Endothelial cell of umbilical vein (primary cell): ENCODE results near the gene OLA1. TPM values are rescaled to one million over a fixed set of nuclear protein-coding genes. Genes with fewer than 3 reads are reported as not detected.

ENCODE experiments used
- BruUV-seq: library from RNA; stranded (reverse); fragments of 400-500 nt; replicated peaks from 2 replicates; lab custom pipeline; 2021; lab: Mats Ljungman, UMichigan
- CTCF ChIA-PET: fragments of 300-600, 350-600 bp; sonication (Branson Sonifier 250); formaldehyde crosslinking; loops from one replicate; lab custom pipeline; 2021; ENCODE audit warnings: antibody characterized with exemption, inconsistent platforms; lab: Charles Lee
- POLR2A ChIA-PET: fragments of 300-600, 350-600 bp; sonication (Branson Sonifier 250); formaldehyde crosslinking; loops from one replicate; lab custom pipeline; 2021; ENCODE audit warnings: antibody characterized with exemption, inconsistent platforms; lab: Charles Lee
- DNase-seq: peaks from one replicate; pipeline ENCODE4 v3.0.0-alpha.2; 2011; ENCODE audit warnings: low read depth, low spot score
- FAIRE-seq: peaks from 2 replicates; lab custom pipeline; 2011; peaks lifted over from hg19 to GRCh38; lab: Jason Lieb, UNC
- H2AFZ ChIP-seq: 2 replicates; pipeline ENCODE4 v1.6.0; 2012; ENCODE audit warnings: low read depth, low read length, control low read depth, inconsistent platforms
- H3K27ac ChIP-seq: 2 replicates; pipeline ENCODE4 v1.5.1; 2011; ENCODE audit warnings: low read depth, mild to moderate bottlenecking, control low read depth, low read length, moderate library complexity; ENCODE audit not compliant: insufficient read depth
- H3K27me3 ChIP-seq, 2 experiments: 2 replicates each; pipeline versions ENCODE4 v1.6.0 to v1.6.1; 2011; ENCODE audit warnings: low read length in 2 of 2, mixed read lengths in 1 of 2; ENCODE audit not compliant: control insufficient read depth in 2 of 2, insufficient read depth in 2 of 2
- H3K36me3 ChIP-seq, 2 experiments: 2 replicates in 1 of 2; 3 replicates in 1 of 2; pipeline ENCODE4 v1.5.1; 2011; ENCODE audit warnings: low read length in 2 of 2, mild to moderate bottlenecking in 1 of 2, moderate library complexity in 1 of 2; ENCODE audit not compliant: control insufficient read depth in 2 of 2, insufficient read depth in 2 of 2; ENCODE audit errors: extremely low read depth in 1 of 2
- H3K4me1 ChIP-seq: 3 replicates; pipeline ENCODE4 v1.5.1; 2011; ENCODE audit warnings: mild to moderate bottlenecking, low read length; ENCODE audit not compliant: control insufficient read depth, insufficient read depth; ENCODE audit errors: extremely low read depth
- H3K4me2 ChIP-seq: 2 replicates; pipeline ENCODE4 v1.6.1; 2011; ENCODE audit warnings: low read length, control low read depth, mixed read lengths; ENCODE audit not compliant: insufficient read depth
- H3K4me3 ChIP-seq, 3 experiments: fragments of 200-600 bp in 1 of 3; sonication (generic), shearing (Covaris generic) in 1 of 3; replicated peaks in 1 of 3; 2 replicates each; pipeline ENCODE4 v1.5.1; 2011 to 2016; ENCODE audit warnings: control low read depth in 3 of 3, low read length in 3 of 3, mild to moderate bottlenecking in 2 of 3, inconsistent platforms in 1 of 3, low read depth in 1 of 3, moderate library complexity in 1 of 3; ENCODE audit not compliant: insufficient read depth in 1 of 3
- H3K79me2 ChIP-seq: 2 replicates; pipeline ENCODE4 v1.6.0; 2012; ENCODE audit warnings: low read length, inconsistent platforms; ENCODE audit not compliant: control insufficient read depth, insufficient read depth
- H3K9ac ChIP-seq: replicated peaks from 2 replicates; pipeline ENCODE3; 2011; ENCODE audit warnings: low read length, control low read depth; ENCODE audit not compliant: insufficient read depth; ENCODE audit errors: extremely low read depth
- H3K9me1 ChIP-seq: replicated peaks from 3 replicates; pipeline ENCODE4 v1.6.0; 2011; ENCODE audit warnings: mild to moderate bottlenecking, low read length; ENCODE audit not compliant: control insufficient read depth, insufficient read depth; ENCODE audit errors: extremely low read depth
- H3K9me3 ChIP-seq: replicated peaks from 2 replicates; pipeline ENCODE4 v1.5.1; 2012; ENCODE audit warnings: low read length, inconsistent platforms; ENCODE audit not compliant: control insufficient read depth, insufficient read depth
- H4K20me1 ChIP-seq: replicated peaks from 2 replicates; pipeline ENCODE3; 2011; ENCODE audit warnings: mild to moderate bottlenecking, low read length; ENCODE audit not compliant: control insufficient read depth, insufficient read depth; ENCODE audit errors: extremely low read depth
- EZH2 ChIP-seq: IDR thresholded peaks from 2 replicates; pipeline ENCODE4 v1.6.1; 2012; ENCODE audit warnings: borderline replicate concordance, low read depth, mild to moderate bottlenecking, moderate library complexity, low read length, inconsistent platforms; ENCODE audit not compliant: severe bottlenecking
- FOS ChIP-seq: IDR thresholded peaks from 2 replicates; pipeline ENCODE4 v1.6.1; 2011; ENCODE audit warnings: mild to moderate bottlenecking, low read length, moderate library complexity, borderline replicate concordance; ENCODE audit not compliant: insufficient read depth
- GATA2 ChIP-seq: IDR thresholded peaks from 2 replicates; pipeline ENCODE4 v1.7.0; 2011; ENCODE audit warnings: low read depth, mild to moderate bottlenecking, moderate library complexity, mixed read lengths, low read length; ENCODE audit not compliant: insufficient read length, insufficient read depth
- JUN ChIP-seq: IDR thresholded peaks from 2 replicates; pipeline ENCODE4 v1.6.1; 2011; ENCODE audit warnings: borderline replicate concordance, low read depth; ENCODE audit not compliant: insufficient read length, insufficient read depth
- MYC ChIP-seq: IDR thresholded peaks from one replicate; pipeline ENCODE4 v1.6.1; 2011; ENCODE audit warnings: mild to moderate bottlenecking, low read depth, low read length
- POLR2A ChIP-seq: IDR thresholded peaks from 2 replicates; pipeline ENCODE4 v1.6.1; 2012; ENCODE audit warnings: low read depth, mild to moderate bottlenecking, control low read depth, low read length
- POLR2AphosphoS5 ChIP-seq: IDR thresholded peaks from 2 replicates; pipeline ENCODE4 v1.6.1; 2012; ENCODE audit warnings: low read depth, mild to moderate bottlenecking, control low read depth, low read length, moderate library complexity; ENCODE audit not compliant: insufficient read depth
- dilution Hi-C: fragments of 300-500 bp; cut with MboI; formaldehyde crosslinking; loops from one replicate; pipeline ENCODE4 v1.15.0; 2019; ENCODE audit warnings: low sequenced_read_pairs; ENCODE audit not compliant: extremely low pct_ligation_motif_present
- intact Hi-C: fragments of 100-400 bp; cut with micrococcal nuclease; formaldehyde crosslinking; loops from one replicate; pipeline ENCODE4 v1.10.0; 2022
- polyA plus RNA-seq, 4 experiments: library from polyadenylated mRNA; depleted of rRNA in 3 of 4; stranded (reverse) in 3 of 4; unstranded in 1 of 4; fragments of >200 nt; gene quantifications; 2 replicates each; pipeline versions ENCODE4 v1.2.1 to v1.2.3, GENCODE V29; 2011 to 2012; ENCODE audit warnings: missing spikeins in 1 of 4
- total RNA-seq: library from RNA; stranded (reverse); gene quantifications from 2 replicates; pipeline ENCODE4 v1.2.3, GENCODE V29; 2021
- TF ChIP-seq, protein P1 (sequence below), 2 donors: IDR thresholded peaks; 1 replicate in 1 of 2; 2 replicates in 1 of 2; pipeline ENCODE4 v1.5.1; 2011; ENCODE audit warnings: low read length in 2 of 2, mild to moderate bottlenecking in 2 of 2, moderate library complexity in 2 of 2, control low read depth in 1 of 2, inconsistent platforms in 1 of 2, low read depth in 1 of 2; ENCODE audit not compliant: insufficient read depth in 1 of 2; ENCODE audit errors: extremely low read depth in 1 of 2
- TF ChIP-seq, protein P2 (sequence below): IDR thresholded peaks from 2 replicates; pipeline ENCODE4 v1.6.1; 2011; ENCODE audit not compliant: insufficient read depth, insufficient read length

Gene OLA1
- total and polyA plus RNA-seq, 2 donors (not counting 3 experiments of a cell fraction or from before 2014, with no cell fraction given), result 30.6 to 93.9 TPM

DNA sequence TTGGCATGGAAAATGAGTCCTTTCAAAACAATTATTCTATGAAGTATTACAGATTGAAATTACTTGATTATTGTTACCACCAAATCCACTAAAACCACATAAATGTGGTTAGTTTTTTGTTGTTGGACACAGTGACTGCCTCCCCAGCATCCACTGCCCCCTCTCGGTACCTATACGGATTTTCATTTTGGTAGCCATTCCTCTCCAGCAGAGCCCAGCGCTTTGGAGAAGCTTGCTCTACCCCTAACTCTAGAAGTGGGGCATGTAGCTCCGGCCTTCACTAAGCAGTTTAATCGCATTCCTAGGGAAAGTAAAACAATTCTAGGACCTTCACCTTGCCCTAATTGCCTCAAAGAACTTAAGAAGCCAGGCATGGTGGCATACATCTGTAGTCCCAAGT, 24.2 kb downstream of the OLA1 start:
- peaks cover 22% of the 10 kb centered on the region for H3K79me2 ChIP-seq
- CTCF ChIA-PET, result interaction anchor here (1.5 kb wide), 1 partner anchor 12 kb away, joined by 3 read pairs; no protein-coding TSS in a partner anchor

More for the DNA sequence above, 24.2 kb downstream of the OLA1 start:
- no peak for DNase-seq
- Histone ChIP-seq H3K4me3 (no peak overlapping the region), H3K9me3 (no peaks in the 10 kb centered on the region), H3K4me1 (no peaks in the 10 kb centered on the region), H3K27ac (no peak overlapping the region), H3K9ac (no peak overlapping the region), H2AFZ (no peak overlapping the region), H3K9me1 (peaks cover 2% of the 10 kb centered on the region), H4K20me1 (no peaks in the 10 kb centered on the region), H3K4me2 (no peak overlapping the region), H3K27me3 (no peaks in the 10 kb centered on the region), H3K36me3 (no peaks in the 10 kb centered on the region)
- TF ChIP-seq POLR2A (no peak), EZH2 (no peak), GATA2 (no peak), MYC (no peak), POLR2AphosphoS5 (no peak), FOS (no peak), JUN (no peak)
- TF ChIP-seq, protein P1, sequence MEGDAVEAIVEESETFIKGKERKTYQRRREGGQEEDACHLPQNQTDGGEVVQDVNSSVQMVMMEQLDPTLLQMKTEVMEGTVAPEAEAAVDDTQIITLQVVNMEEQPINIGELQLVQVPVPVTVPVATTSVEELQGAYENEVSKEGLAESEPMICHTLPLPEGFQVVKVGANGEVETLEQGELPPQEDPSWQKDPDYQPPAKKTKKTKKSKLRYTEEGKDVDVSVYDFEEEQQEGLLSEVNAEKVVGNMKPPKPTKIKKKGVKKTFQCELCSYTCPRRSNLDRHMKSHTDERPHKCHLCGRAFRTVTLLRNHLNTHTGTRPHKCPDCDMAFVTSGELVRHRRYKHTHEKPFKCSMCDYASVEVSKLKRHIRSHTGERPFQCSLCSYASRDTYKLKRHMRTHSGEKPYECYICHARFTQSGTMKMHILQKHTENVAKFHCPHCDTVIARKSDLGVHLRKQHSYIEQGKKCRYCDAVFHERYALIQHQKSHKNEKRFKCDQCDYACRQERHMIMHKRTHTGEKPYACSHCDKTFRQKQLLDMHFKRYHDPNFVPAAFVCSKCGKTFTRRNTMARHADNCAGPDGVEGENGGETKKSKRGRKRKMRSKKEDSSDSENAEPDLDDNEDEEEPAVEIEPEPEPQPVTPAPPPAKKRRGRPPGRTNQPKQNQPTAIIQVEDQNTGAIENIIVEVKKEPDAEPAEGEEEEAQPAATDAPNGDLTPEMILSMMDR (IDR thresholded peaks at IDR 0.05; ENCODE audit: extremely low read depth in 1 of 2, insufficient read depth in 1 of 2, low read depth in 1 of 2, low read length in 2 of 2), result no peak
- TF ChIP-seq, protein P2, sequence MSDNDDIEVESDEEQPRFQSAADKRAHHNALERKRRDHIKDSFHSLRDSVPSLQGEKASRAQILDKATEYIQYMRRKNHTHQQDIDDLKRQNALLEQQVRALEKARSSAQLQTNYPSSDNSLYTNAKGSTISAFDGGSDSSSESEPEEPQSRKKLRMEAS, result no peak
- FAIRE-seq, result no peak
- dilution Hi-C loops, result no loop called here
- POLR2A ChIA-PET, result no interaction called here
- BruUV-seq, result no TSS peak
- intact Hi-C loops, result no loop called here
